WTC11 (cell line): ENCODE data around the gene APBB1.

Experiments used
- NFATC4 ChIP-seq: fragments of 250-450 bp; sonication (Bioruptor Pico); IDR thresholded peaks from 2 replicates; pipeline ENCODE4 v1.9.0; 2021; ENCODE audit warnings: mild to moderate bottlenecking
- NFYB ChIP-seq: sonication (generic); formaldehyde crosslinking; conservative IDR thresholded peaks from 2 replicates; pipeline ENCODE4 v1.8.0; 2022; ENCODE audit warnings: low read depth, missing genetic modification reagents
- NR2C2 ChIP-seq: sonication (generic); formaldehyde crosslinking; IDR thresholded peaks from 2 replicates; pipeline ENCODE4 v1.8.0; 2022; ENCODE audit warnings: mild to moderate bottlenecking, missing genetic modification reagents
- SP1 ChIP-seq: sonication (generic); formaldehyde crosslinking; conservative IDR thresholded peaks from 2 replicates; pipeline ENCODE4 v1.8.1; 2022; ENCODE audit warnings: missing genetic modification reagents
- TF ChIP-seq, protein P1 (sequence below): sonication (generic); formaldehyde crosslinking; IDR thresholded peaks from 2 replicates; pipeline ENCODE4 v1.8.1; 2022; ENCODE audit warnings: low read depth, missing genetic modification reagents, borderline replicate concordance
- TF ChIP-seq, protein P2 (sequence below): sonication (generic); formaldehyde crosslinking; IDR thresholded peaks from 2 replicates; pipeline ENCODE4 v1.8.1; 2023; ENCODE audit warnings: mild to moderate bottlenecking, missing genetic modification reagents, moderate library complexity
- TF ChIP-seq, protein P3 (sequence below): fragments of 250-450 bp; sonication (Bioruptor Pico); IDR thresholded peaks from 2 replicates; pipeline ENCODE4 v1.9.0; 2021; ENCODE audit warnings: mild to moderate bottlenecking, borderline replicate concordance
- TF ChIP-seq, protein P4 (sequence below): fragments of 200-600 bp; IDR thresholded peaks from 2 replicates; pipeline ENCODE4 v1.8.0; 2022; ENCODE audit warnings: antibody characterized with exemption
- TF ChIP-seq, protein P5 (sequence below): sonication (generic); formaldehyde crosslinking; IDR thresholded peaks from 2 replicates; pipeline ENCODE4 v1.8.0; 2022; ENCODE audit warnings: mild to moderate bottlenecking, missing genetic modification reagents
- TF ChIP-seq, protein P6 (sequence below): sonication (generic); formaldehyde crosslinking; IDR thresholded peaks from 2 replicates; pipeline ENCODE4 v1.8.0; 2022; ENCODE audit warnings: mild to moderate bottlenecking, missing genetic modification reagents
- TF ChIP-seq, protein P7 (sequence below): sonication (generic); formaldehyde crosslinking; IDR thresholded peaks from 2 replicates; pipeline ENCODE4 v1.8.0; 2022; ENCODE audit warnings: mild to moderate bottlenecking, missing genetic modification reagents
- TF ChIP-seq, protein P8 (sequence below): sonication (generic); formaldehyde crosslinking; IDR thresholded peaks from 2 replicates; pipeline ENCODE4 v1.8.0; 2023; ENCODE audit warnings: mild to moderate bottlenecking, missing genetic modification reagents

DNA sequence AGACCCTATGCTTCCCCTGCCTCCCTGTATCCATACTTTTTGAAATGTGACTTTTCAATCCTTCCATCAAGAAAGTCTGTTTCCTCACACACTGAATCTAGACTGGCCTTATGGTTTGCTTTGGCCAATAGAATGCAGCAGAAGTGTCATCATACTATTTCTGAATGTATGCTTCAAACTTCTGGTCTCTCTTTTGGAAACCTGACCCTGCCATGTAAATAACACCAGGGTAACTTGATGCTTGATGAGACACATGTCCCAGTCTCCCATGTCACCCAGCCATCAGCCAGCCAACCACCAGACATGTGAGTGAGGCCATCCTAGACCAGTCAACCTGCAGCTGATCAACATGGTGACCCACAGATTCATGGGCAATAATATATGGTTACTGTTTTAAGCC, 68.9 kb downstream of the APBB1 start:
- TF ChIP-seq, protein P1, sequence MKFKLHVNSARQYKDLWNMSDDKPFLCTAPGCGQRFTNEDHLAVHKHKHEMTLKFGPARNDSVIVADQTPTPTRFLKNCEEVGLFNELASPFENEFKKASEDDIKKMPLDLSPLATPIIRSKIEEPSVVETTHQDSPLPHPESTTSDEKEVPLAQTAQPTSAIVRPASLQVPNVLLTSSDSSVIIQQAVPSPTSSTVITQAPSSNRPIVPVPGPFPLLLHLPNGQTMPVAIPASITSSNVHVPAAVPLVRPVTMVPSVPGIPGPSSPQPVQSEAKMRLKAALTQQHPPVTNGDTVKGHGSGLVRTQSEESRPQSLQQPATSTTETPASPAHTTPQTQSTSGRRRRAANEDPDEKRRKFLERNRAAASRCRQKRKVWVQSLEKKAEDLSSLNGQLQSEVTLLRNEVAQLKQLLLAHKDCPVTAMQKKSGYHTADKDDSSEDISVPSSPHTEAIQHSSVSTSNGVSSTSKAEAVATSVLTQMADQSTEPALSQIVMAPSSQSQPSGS (CRISPR knock-in tag), result no peak
- TF ChIP-seq, protein P2, sequence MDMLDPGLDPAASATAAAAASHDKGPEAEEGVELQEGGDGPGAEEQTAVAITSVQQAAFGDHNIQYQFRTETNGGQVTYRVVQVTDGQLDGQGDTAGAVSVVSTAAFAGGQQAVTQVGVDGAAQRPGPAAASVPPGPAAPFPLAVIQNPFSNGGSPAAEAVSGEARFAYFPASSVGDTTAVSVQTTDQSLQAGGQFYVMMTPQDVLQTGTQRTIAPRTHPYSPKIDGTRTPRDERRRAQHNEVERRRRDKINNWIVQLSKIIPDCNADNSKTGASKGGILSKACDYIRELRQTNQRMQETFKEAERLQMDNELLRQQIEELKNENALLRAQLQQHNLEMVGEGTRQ (CRISPR knock-in tag), result no peak
- TF ChIP-seq NR2C2 (CRISPR knock-in tag), result no peak
- TF ChIP-seq, protein P3, sequence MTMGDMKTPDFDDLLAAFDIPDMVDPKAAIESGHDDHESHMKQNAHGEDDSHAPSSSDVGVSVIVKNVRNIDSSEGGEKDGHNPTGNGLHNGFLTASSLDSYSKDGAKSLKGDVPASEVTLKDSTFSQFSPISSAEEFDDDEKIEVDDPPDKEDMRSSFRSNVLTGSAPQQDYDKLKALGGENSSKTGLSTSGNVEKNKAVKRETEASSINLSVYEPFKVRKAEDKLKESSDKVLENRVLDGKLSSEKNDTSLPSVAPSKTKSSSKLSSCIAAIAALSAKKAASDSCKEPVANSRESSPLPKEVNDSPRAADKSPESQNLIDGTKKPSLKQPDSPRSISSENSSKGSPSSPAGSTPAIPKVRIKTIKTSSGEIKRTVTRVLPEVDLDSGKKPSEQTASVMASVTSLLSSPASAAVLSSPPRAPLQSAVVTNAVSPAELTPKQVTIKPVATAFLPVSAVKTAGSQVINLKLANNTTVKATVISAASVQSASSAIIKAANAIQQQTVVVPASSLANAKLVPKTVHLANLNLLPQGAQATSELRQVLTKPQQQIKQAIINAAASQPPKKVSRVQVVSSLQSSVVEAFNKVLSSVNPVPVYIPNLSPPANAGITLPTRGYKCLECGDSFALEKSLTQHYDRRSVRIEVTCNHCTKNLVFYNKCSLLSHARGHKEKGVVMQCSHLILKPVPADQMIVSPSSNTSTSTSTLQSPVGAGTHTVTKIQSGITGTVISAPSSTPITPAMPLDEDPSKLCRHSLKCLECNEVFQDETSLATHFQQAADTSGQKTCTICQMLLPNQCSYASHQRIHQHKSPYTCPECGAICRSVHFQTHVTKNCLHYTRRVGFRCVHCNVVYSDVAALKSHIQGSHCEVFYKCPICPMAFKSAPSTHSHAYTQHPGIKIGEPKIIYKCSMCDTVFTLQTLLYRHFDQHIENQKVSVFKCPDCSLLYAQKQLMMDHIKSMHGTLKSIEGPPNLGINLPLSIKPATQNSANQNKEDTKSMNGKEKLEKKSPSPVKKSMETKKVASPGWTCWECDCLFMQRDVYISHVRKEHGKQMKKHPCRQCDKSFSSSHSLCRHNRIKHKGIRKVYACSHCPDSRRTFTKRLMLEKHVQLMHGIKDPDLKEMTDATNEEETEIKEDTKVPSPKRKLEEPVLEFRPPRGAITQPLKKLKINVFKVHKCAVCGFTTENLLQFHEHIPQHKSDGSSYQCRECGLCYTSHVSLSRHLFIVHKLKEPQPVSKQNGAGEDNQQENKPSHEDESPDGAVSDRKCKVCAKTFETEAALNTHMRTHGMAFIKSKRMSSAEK (CRISPR knock-in tag), result no peak
- TF ChIP-seq, protein P4, sequence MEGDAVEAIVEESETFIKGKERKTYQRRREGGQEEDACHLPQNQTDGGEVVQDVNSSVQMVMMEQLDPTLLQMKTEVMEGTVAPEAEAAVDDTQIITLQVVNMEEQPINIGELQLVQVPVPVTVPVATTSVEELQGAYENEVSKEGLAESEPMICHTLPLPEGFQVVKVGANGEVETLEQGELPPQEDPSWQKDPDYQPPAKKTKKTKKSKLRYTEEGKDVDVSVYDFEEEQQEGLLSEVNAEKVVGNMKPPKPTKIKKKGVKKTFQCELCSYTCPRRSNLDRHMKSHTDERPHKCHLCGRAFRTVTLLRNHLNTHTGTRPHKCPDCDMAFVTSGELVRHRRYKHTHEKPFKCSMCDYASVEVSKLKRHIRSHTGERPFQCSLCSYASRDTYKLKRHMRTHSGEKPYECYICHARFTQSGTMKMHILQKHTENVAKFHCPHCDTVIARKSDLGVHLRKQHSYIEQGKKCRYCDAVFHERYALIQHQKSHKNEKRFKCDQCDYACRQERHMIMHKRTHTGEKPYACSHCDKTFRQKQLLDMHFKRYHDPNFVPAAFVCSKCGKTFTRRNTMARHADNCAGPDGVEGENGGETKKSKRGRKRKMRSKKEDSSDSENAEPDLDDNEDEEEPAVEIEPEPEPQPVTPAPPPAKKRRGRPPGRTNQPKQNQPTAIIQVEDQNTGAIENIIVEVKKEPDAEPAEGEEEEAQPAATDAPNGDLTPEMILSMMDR, result no peak
- TF ChIP-seq, protein P5, sequence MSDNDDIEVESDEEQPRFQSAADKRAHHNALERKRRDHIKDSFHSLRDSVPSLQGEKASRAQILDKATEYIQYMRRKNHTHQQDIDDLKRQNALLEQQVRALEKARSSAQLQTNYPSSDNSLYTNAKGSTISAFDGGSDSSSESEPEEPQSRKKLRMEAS (CRISPR knock-in tag), result no peak
- TF ChIP-seq NFATC4 (CRISPR knock-in tag), result no peak
- TF ChIP-seq, protein P6, sequence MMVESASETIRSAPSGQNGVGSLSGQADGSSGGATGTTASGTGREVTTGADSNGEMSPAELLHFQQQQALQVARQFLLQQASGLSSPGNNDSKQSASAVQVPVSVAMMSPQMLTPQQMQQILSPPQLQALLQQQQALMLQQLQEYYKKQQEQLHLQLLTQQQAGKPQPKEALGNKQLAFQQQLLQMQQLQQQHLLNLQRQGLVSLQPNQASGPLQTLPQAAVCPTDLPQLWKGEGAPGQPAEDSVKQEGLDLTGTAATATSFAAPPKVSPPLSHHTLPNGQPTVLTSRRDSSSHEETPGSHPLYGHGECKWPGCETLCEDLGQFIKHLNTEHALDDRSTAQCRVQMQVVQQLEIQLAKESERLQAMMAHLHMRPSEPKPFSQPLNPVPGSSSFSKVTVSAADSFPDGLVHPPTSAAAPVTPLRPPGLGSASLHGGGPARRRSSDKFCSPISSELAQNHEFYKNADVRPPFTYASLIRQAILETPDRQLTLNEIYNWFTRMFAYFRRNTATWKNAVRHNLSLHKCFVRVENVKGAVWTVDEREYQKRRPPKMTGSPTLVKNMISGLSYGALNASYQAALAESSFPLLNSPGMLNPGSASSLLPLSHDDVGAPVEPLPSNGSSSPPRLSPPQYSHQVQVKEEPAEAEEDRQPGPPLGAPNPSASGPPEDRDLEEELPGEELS, result no peak
- TF ChIP-seq, protein P7, sequence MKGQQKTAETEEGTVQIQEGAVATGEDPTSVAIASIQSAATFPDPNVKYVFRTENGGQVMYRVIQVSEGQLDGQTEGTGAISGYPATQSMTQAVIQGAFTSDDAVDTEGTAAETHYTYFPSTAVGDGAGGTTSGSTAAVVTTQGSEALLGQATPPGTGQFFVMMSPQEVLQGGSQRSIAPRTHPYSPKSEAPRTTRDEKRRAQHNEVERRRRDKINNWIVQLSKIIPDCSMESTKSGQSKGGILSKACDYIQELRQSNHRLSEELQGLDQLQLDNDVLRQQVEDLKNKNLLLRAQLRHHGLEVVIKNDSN (CRISPR knock-in tag), result no peak
- no peak for TF ChIP-seq SP1 (CRISPR knock-in tag)
- TF ChIP-seq NFYB, result no peak
- TF ChIP-seq, protein P8, sequence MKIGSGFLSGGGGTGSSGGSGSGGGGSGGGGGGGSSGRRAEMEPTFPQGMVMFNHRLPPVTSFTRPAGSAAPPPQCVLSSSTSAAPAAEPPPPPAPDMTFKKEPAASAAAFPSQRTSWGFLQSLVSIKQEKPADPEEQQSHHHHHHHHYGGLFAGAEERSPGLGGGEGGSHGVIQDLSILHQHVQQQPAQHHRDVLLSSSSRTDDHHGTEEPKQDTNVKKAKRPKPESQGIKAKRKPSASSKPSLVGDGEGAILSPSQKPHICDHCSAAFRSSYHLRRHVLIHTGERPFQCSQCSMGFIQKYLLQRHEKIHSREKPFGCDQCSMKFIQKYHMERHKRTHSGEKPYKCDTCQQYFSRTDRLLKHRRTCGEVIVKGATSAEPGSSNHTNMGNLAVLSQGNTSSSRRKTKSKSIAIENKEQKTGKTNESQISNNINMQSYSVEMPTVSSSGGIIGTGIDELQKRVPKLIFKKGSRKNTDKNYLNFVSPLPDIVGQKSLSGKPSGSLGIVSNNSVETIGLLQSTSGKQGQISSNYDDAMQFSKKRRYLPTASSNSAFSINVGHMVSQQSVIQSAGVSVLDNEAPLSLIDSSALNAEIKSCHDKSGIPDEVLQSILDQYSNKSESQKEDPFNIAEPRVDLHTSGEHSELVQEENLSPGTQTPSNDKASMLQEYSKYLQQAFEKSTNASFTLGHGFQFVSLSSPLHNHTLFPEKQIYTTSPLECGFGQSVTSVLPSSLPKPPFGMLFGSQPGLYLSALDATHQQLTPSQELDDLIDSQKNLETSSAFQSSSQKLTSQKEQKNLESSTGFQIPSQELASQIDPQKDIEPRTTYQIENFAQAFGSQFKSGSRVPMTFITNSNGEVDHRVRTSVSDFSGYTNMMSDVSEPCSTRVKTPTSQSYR (CRISPR knock-in tag), result no peak
